Osteocyte (in vitro differentiated cells): ENCODE data around the gene PPP1CC. TPM values are rescaled to one million over a fixed set of nuclear protein-coding genes. Genes with fewer than 3 reads are reported as not detected.
"Not testable (repeated sequence)": the region's sequence is repeated elsewhere in the genome, so short reads cannot be mapped to it uniquely, and the experiment has no call there.

Source experiments
- DNase-seq: peaks from one replicate; pipeline ENCODE4 v3.0.0; 2021; ENCODE audit warnings: mixed read lengths; ENCODE audit not compliant: unreplicated experiment; ENCODE audit errors: extremely low spot score
- H3K27ac Mint-ChIP-seq: one replicate; pipeline ENCODE4 v1.8.0; 2021; ENCODE audit warnings: mild to moderate bottlenecking, mixed read lengths; ENCODE audit not compliant: unreplicated experiment
- H3K27me3 Mint-ChIP-seq: one replicate; pipeline ENCODE4 v1.8.0; 2021; ENCODE audit warnings: mixed read lengths; ENCODE audit not compliant: unreplicated experiment
- H3K36me3 Mint-ChIP-seq: one replicate; pipeline ENCODE4 v1.8.0; 2021; ENCODE audit warnings: mixed read lengths; ENCODE audit not compliant: unreplicated experiment
- H3K4me1 Mint-ChIP-seq: one replicate; pipeline ENCODE4 v1.8.0; 2021; ENCODE audit warnings: mixed read lengths; ENCODE audit not compliant: unreplicated experiment
- H3K4me3 Mint-ChIP-seq: one replicate; pipeline ENCODE4 v1.8.0; 2021; ENCODE audit warnings: mild to moderate bottlenecking, moderate library complexity, mixed read lengths; ENCODE audit not compliant: unreplicated experiment
- H3K9me3 Mint-ChIP-seq: one replicate; pipeline ENCODE4 v1.8.0; 2021; ENCODE audit warnings: mixed read lengths; ENCODE audit not compliant: unreplicated experiment
- total RNA-seq: library from RNA; stranded (reverse); gene quantifications from 2 replicates; pipeline ENCODE4 v1.2.1, GENCODE V29; 2021
- TF ChIP-seq, protein P1 (sequence below): fragments of 200-600 bp; sonication (generic); IDR thresholded peaks from 2 replicates; pipeline ENCODE4 v1.5.0; 2021; ENCODE audit warnings: antibody characterized with exemption, mild to moderate bottlenecking, moderate library complexity

PPP1CC gene
- total RNA-seq, 1 donor from 2014 or later = 102 TPM

DNA sequence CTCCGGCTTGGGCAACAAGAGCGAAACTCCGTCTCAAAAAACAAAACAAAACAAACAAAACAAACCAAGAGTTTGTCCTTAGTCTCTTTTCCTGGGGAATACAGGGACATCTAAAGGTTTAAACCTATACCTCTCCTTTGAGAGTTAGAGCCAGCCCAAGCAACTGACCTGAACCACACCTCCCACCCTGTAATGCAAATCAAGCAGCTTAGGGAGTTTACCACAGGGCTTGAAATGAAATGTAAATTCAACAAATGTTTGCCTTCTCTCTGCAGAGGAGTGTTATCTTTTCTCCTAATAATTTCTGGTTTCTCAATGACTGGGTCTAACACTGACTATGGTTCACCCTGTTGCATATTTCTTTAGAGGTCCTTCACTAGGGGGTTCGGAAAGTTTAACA lies 16.7 kb downstream of the PPP1CC start:
- TF ChIP-seq, protein P1, sequence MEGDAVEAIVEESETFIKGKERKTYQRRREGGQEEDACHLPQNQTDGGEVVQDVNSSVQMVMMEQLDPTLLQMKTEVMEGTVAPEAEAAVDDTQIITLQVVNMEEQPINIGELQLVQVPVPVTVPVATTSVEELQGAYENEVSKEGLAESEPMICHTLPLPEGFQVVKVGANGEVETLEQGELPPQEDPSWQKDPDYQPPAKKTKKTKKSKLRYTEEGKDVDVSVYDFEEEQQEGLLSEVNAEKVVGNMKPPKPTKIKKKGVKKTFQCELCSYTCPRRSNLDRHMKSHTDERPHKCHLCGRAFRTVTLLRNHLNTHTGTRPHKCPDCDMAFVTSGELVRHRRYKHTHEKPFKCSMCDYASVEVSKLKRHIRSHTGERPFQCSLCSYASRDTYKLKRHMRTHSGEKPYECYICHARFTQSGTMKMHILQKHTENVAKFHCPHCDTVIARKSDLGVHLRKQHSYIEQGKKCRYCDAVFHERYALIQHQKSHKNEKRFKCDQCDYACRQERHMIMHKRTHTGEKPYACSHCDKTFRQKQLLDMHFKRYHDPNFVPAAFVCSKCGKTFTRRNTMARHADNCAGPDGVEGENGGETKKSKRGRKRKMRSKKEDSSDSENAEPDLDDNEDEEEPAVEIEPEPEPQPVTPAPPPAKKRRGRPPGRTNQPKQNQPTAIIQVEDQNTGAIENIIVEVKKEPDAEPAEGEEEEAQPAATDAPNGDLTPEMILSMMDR = no peak
- no peaks in the 10 kb centered on the region for H3K27me3 Mint-ChIP-seq
- H3K27ac Mint-ChIP-seq = no peak overlapping the region
- H3K4me1 Mint-ChIP-seq = no peaks in the 10 kb centered on the region
- H3K36me3 Mint-ChIP-seq = peaks cover 56% of the 10 kb centered on the region
- no peaks in the 10 kb centered on the region for H3K9me3 Mint-ChIP-seq
- H3K4me3 Mint-ChIP-seq = no peak overlapping the region
- no peak for DNase-seq

- no peak overlapping the region for H3K27ac Mint-ChIP-seq
- H3K4me3 Mint-ChIP-seq = no peak overlapping the region
- TF ChIP-seq, protein P1 = no peak
- peaks cover 59% of the 10 kb centered on the region for H3K36me3 Mint-ChIP-seq
- no peaks in the 10 kb centered on the region for H3K4me1 Mint-ChIP-seq
- H3K27me3 Mint-ChIP-seq = no peaks in the 10 kb centered on the region
- DNase-seq = no peak
- H3K9me3 Mint-ChIP-seq = no peaks in the 10 kb centered on the region
Observed at GRCh38 chr12:110725267-110725666, 17.4 kb downstream of the PPP1CC start.

GRCh38 chr12:110722892-110723291 lies 19.8 kb downstream of the PPP1CC start:
- H3K4me3 Mint-ChIP-seq, H3K27me3 Mint-ChIP-seq, H3K27ac Mint-ChIP-seq, H3K9me3 Mint-ChIP-seq, DNase-seq, H3K4me1 Mint-ChIP-seq: not testable (repeated sequence)
- H3K36me3 Mint-ChIP-seq = peaks cover 68% of the 10 kb centered on the region

DNA sequence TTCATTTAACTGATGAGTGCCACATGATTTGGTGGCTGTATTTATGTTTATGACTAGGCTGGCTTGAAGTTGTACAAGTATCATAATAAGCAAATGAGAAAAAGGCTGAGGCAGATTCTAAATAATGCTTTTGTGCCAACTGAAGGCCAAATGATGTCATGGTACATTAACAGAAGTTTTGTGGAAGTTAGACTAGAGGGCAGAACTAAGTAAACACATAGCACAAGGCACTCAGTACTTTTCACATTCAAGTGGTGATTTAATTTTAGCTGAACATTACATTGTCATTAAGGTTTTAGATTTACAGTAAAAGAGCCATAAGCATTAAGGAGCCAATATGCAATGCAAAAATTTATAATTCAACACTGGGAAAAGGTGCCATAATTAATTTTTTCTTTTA lies 21.1 kb downstream of the PPP1CC start:
- Mint-ChIP-seq H3K4me3 (no peak overlapping the region), H3K27ac (no peak overlapping the region), H3K4me1 (no peaks in the 10 kb centered on the region), H3K9me3 (no peaks in the 10 kb centered on the region), H3K27me3 (no peaks in the 10 kb centered on the region), H3K36me3 (peaks cover 67% of the 10 kb centered on the region)
- DNase-seq = no peak
- TF ChIP-seq, protein P1 = no peak

DNA sequence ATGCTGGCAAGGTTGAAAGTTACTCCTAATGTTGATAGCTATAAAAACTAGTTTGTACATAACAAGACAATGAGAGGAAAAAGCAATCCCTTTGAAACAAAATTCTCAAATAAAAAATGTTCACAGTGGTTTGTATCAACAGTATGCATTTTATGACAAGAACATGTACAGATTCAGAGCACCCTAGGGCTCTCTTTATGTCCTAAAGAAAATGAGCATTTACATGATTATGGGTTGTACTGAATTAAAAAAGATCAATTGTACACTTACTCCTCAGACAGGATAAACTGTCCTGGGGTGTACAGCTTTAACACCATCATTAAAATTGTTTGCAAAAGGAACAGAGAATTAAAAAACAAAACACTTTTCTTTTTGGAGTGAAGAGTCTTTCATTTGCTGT lies 22.2 kb downstream of the PPP1CC start:
- no peaks in the 10 kb centered on the region for H3K27me3 Mint-ChIP-seq
- no peak for DNase-seq
- H3K27ac Mint-ChIP-seq = no peak overlapping the region
- no peaks in the 10 kb centered on the region for H3K4me1 Mint-ChIP-seq
- peaks cover 61% of the 10 kb centered on the region for H3K36me3 Mint-ChIP-seq
- TF ChIP-seq, protein P1 = no peak
- no peaks in the 10 kb centered on the region for H3K9me3 Mint-ChIP-seq
- no peak overlapping the region for H3K4me3 Mint-ChIP-seq
